HG02970 (cell line): ENCODE measurements around the gene RAI14.

Experiments used
- ATAC-seq: cut with Tn5 transposase; IDR thresholded peaks from one replicate; pipeline ENCODE4 v1.9.1; 2021; ENCODE audit warnings: mild to moderate bottlenecking, moderate library complexity, moderate number of reproducible peaks; ENCODE audit not compliant: unreplicated experiment, low FRiP score

The RAI14 gene

DNA sequence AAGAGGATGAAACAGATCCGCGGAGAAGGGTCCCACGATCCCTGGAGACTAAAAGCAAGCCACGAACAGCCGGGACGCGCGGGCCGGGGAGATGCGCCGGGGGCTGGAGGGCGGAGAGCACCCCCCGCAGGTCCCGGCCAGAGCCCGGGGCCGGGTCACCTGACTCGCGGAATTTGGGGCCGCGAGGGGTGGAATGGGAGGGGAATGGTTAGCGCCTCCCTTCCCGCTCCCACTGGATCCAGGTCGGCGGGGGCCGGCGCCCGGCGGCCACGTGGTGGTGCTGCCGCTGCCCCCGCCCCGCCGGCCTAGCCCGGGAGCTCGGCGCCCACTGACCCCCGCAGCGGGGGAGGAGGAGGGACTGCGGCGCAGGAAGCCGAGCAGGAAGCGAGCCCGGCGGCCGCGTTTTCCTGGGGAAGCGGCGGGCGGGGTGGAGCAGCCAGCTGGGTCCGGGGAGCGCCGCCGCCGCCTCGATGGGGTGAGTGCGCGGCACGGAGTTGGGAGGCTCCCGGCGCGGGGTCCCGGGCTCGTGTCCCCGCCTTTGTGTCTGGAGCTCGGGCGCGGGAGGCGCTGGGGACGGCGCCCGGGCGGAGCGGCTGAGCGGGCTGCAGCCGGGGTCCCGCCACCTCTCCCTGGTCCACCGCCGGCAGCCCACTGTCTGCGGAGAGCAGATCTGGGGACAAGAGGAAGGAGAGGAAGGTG, at the start of gene RAI14:
Gene RAI14 (plus strand): TSS at position 328 of the 699 bp plus-strand sequence. CDS start 30,592 bp downstream, outside the sequence.
- ATAC-seq = no peak

- ATAC-seq = no peak
Observed at GRCh38 chr5:34608368-34608767, 47.8 kb upstream of the RAI14 start.

DNA sequence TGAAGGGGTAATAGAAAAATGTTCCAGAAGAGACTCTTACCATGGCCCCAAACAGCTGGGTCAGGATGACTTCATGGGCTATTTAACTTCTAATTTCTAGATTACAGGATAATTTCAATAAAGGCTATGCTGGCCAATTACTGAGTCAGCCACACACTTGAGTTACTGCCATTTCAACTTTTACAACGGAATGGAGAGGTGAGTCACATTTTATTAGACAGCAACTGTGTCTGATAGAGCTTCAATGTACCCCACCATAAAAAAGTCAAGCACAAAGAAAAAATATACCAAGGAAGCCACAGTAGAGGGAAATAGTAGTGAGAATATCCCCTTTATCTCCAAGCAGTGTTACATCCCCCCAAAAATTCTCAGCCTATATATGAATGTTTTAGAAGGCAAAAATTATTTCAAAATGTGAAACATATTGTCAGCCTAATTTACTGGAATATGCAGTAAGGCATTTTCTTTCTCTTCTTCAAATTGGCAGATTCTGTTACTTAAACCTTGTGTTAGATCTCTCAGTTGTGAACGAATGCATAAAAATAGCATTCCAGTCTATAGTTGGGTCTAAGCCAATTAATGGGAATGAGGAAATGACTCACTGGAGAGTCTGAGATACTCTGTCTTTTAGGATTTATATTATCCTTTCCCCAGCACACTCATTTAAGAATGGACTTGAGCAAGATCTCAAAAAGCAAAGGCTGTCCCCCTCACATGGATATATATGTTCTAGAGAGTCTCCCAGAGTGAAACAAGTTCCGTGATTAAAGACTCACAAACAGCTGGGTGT, 47.1 kb upstream of the RAI14 start:
- ATAC-seq = no peak

DNA sequence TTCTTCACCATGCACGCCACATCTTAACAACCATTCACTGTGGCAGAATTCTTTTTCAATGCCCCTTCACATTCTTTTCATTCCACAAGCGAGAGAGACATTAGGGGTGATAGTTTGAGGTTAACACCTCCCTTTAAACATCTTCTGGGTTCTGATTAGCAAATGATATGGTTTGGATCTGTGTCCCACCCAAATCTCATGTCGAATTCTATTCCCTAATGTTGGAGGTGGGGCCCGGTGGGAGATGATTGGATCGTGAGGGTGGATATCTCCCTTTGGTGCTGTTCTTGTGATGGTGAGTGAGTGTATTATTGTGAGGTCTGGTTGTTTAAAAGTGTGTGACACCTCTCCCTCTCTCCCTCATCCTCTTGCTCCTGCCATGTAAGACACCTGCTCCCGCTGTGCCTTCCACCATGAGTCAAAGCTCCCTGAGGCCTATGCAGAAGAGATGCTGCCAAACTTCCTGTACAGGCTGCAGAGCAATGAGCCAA, 46.1 kb upstream of the RAI14 start:
- no peak for ATAC-seq

- no peak for ATAC-seq
Observed at GRCh38 chr5:34610546-34610945, 45.6 kb upstream of the RAI14 start.

DNA sequence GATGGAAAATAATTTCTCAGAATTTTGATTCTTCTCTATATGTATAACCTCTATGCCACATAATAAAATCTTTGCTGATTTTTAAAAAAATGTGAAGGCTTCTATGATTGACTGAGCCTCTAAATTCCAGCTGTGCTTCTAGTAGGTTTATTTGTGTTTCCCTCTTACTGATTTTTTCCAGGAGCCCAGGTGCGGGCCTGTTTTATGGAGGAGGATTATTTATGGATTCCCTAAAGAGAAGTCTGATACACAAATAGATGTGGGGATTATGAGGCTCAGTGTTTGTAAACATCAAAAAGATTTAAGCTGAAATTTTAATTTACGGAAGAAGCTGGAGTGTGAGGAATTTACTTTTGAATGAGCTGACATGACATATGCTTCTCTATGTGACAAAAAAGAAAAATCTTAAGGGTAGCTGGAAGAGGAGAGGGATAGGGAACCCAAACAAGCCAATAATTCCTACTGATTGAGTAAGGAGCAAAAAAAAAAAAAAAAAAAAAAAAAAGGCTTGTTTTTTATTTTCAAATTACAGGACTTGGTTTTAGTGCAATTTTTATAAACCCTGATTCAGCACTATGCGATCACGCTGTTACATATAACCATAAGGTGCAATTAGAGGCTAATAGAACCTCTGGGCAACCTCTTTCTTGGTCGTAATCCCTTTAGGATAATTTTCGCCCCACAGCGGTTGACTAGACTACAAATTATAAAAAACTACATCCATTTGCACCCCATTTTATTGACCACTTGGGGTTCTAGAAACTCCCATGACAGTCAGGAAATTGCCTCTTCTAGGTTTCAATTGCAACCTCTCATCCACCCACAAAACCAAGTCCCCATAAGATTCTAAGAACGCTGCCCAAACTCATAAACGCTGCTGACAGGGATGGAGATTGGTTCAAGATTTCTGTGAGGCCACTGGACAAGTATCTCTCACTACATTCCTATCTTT, 44.4 kb upstream of the RAI14 start:
- no peak for ATAC-seq

- no peak for ATAC-seq
Observed at GRCh38 chr5:34616651-34617050, 39.5 kb upstream of the RAI14 start.

DNA sequence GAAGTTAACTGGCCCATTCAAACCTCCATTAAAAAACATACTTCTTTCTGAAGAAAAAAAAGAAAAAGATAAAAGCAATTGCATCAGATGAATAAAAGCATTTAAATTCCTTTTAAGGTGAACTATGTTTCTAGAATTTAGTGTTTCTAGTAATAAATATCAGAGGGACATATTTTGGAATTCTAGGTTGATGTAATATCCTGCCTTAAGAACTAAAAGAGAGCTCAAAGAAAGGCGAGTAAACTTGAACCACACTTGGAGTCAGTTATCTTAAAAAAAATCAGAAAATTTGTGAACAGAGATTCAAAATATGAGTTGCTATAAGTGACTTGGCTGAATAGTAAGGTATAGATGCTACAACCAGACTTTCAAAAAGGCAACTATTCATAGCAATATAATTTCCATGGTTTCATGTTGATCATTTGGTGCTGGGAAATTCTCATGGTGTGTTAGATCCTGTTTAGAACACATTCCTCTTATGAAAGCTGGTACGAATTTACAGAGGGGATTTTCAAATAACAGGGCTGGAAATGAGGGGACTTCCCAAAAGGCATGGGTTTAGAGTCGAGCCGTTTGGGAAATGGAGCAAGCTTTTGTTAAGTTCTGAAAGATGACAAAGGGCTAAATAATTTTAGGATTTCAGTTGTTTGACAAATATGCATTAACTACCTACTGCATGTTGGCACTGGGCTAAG, 37.6 kb upstream of the RAI14 start:
- no peak for ATAC-seq

DNA sequence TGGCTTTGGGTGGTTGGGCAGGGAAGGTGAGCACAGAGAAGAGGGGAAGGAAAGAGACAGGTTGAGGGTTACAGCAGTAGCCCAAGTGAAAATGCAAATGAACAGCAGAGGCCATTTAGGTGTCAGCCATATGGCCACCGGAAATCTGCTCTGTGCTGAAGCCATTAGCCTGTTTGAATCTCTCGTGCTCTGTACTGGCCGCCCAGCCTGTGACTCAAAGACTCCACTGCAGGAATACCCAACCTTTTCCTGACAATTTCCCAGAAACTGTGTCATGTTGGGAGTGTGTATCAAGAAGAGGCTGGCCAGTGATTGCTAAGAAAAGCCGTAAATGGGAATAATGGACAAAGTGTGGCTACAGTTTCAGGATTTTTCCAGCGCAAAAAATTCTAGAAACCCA, 35.9 kb upstream of the RAI14 start:
- no peak for ATAC-seq

GRCh38 chr5:34621277-34622097, 34.6 kb upstream of the RAI14 start:
- ATAC-seq = no peak

GRCh38 chr5:34622098-34622400, 34.1 kb upstream of the RAI14 start:
- no peak for ATAC-seq

DNA sequence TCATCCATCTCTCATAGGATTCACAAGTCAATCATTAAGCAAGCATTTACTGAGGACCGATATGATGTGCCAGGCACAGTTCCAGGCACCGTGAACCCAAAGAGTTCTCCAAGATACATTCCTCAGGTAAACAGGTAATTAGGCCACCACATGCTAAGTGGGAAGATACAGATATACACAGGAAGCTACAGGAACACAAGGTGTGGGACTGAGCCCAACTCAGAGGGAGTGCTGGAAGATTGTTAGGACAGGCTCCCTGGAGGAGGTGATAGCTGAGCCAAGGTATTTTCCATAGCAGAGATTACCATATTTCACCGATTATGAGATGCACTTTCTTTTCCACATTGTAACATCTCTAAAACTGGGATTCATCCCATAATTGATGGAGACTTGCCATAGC, 31.4 kb upstream of the RAI14 start:
- no peak for ATAC-seq

GRCh38 chr5:34625246-34625645, 30.9 kb upstream of the RAI14 start:
- no peak for ATAC-seq

DNA sequence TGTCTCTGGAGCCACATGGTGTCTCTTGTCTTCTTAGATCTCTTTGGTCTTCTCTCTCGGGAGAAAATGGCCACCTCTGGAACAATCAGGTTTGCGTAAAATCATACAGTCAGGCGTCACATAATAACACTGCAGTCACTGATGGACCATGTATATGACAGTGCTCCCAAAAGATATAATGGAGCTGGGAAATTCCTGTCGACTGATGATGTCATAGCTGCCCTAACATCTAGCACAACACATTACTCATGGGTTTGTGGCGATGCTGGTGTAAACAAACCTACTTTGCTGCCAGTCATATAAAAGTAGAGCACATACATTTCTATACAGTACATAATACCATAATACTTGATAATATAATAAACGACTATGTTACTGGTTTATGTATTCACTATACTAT, 30.1 kb upstream of the RAI14 start:
- ATAC-seq = no peak

DNA sequence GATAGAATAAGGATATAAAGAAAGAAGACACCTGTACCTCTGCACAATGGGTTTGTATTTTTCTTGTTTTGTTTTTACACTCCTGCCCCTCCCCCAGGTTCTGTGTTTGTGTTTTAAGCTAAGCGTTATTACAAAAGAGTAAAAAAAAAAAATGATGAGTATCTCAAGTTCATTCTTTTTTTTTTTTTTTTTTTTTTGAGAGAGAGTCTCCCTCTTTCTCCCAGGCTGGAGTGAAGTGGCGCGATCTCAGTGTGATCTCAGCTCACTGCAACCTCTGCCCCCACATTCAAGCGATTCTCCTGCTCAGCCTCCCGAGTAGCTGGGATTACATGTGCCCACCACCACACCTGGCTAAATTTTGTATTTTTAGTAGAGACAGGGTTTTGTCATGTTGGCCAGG, 29.4 kb upstream of the RAI14 start:
- ATAC-seq = no peak

GRCh38 chr5:34627794-34628193, 28.3 kb upstream of the RAI14 start:
- no peak for ATAC-seq

GRCh38 chr5:34628373-34628772, 27.8 kb upstream of the RAI14 start:
- ATAC-seq = no peak

DNA sequence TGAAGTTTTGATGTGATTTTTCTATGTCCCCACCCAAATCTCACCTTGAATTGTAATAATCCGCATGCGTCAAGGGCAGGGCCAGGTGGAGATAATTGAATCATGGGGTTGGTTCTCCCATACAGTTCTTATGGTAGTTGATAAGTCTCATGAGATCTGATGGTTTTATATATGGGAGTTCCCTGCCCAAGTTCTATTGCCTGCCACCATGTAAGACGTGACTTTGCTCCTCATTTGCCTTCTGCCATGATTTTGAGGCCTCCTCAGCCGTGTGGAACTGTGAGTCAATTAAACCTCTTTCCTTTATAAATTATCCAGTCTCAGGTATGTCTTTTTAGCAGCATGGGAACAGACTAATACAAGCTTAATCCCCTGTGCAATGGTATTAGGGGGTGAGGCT, 25.5 kb upstream of the RAI14 start:
- no peak for ATAC-seq

- no peak for ATAC-seq
Observed at GRCh38 chr5:34632807-34633422, 23.2 kb upstream of the RAI14 start.
